ENCODE data around the gene TMEM232.
"Not testable (repeated sequence)": the region's sequence is repeated elsewhere in the genome, so short reads cannot be mapped to it uniquely, and the experiment has no call there.

Gene TMEM232

GRCh38 chr5:110716247-110717245, 9.9 kb downstream of the TMEM232 start:
- no peak for DNase-seq

- no peak for DNase-seq
These were observed 19.1 kb downstream of the TMEM232 start for GRCh38 chr5:110707260-110707844.

GRCh38 chr5:110705349-110705748, 21.1 kb downstream of the TMEM232 start:
- no peak for DNase-seq

- DNase-seq = no peak
These were observed 23.0 kb downstream of the TMEM232 start for GRCh38 chr5:110703481-110703880.

GRCh38 chr5:110702704-110703103, 23.8 kb downstream of the TMEM232 start:
- DNase-seq = no peak

- DNase-seq = no peak
These were observed 24.2 kb downstream of the TMEM232 start for GRCh38 chr5:110702300-110702699.

GRCh38 chr5:110692669-110693068, 33.8 kb downstream of the TMEM232 start:
- not testable (repeated sequence) for DNase-seq

- not testable (repeated sequence) for DNase-seq
These were observed 35.9 kb downstream of the TMEM232 start for GRCh38 chr5:110690587-110690986.

- DNase-seq = no peak
These were observed 39.0 kb downstream of the TMEM232 start for GRCh38 chr5:110687485-110687884.

GRCh38 chr5:110686270-110686669, 40.2 kb downstream of the TMEM232 start:
- no peak for DNase-seq

- no peak for DNase-seq
These were observed 44.5 kb downstream of the TMEM232 start for GRCh38 chr5:110681953-110682352.

GRCh38 chr5:110681109-110681508, 45.4 kb downstream of the TMEM232 start:
- no peak for DNase-seq

GRCh38 chr5:110676554-110676953, 49.9 kb downstream of the TMEM232 start:
- not testable (repeated sequence) for DNase-seq

- no peak for DNase-seq
These were observed 61.2 kb downstream of the TMEM232 start for GRCh38 chr5:110665184-110665726.

GRCh38 chr5:110663525-110663924, 62.9 kb downstream of the TMEM232 start:
- no peak for DNase-seq

- DNase-seq = no peak
These were observed 68.5 kb downstream of the TMEM232 start for GRCh38 chr5:110658006-110658405.

GRCh38 chr5:110653231-110653970, 73.1 kb downstream of the TMEM232 start:
- no peak for DNase-seq

- DNase-seq = no peak
These were observed 75.0 kb downstream of the TMEM232 start for GRCh38 chr5:110651507-110651906.

- no peak for DNase-seq
These were observed 82.1 kb downstream of the TMEM232 start for GRCh38 chr5:110644357-110644756.

- DNase-seq = no peak
These were observed 87.2 kb downstream of the TMEM232 start for GRCh38 chr5:110638970-110639902.

- no peak for DNase-seq
These were observed 92.0 kb downstream of the TMEM232 start for GRCh38 chr5:110634475-110634874.

Measured in right kidney (tissue), 1 donor.